H9 (cell line): ENCODE results near the gene ASCC1. TPM values are rescaled to one million over a fixed set of nuclear protein-coding genes. Genes with fewer than 3 reads are reported as not detected.

Experiments used
- DNase-seq: peaks from one replicate; pipeline ENCODE4 v3.0.0-alpha.2; 2017
- H2AFZ ChIP-seq: one replicate; pipeline ENCODE4 v1.6.1; 2013; ENCODE audit warnings: mild to moderate bottlenecking, low read length, control low read depth, moderate library complexity
- H2AK5ac ChIP-seq: 2 replicates; pipeline ENCODE4 v1.6.1; 2013; ENCODE audit warnings: low read length, control low read depth, mixed read lengths; ENCODE audit not compliant: insufficient read length
- H2BK120ac ChIP-seq: one replicate; pipeline ENCODE4 v1.6.1; 2013; ENCODE audit warnings: low read depth, mild to moderate bottlenecking, low read length, control low read depth, inconsistent platforms; ENCODE audit not compliant: poor library complexity, severe bottlenecking
- H2BK12ac ChIP-seq: 2 replicates; pipeline ENCODE4 v1.6.1; 2013; ENCODE audit warnings: low read length, control low read depth, mixed read lengths, low read depth; ENCODE audit not compliant: insufficient read length
- H2BK15ac ChIP-seq: 2 replicates; pipeline ENCODE4 v1.6.1; 2013; ENCODE audit warnings: low read depth, low read length, control low read depth
- H2BK20ac ChIP-seq: one replicate; pipeline ENCODE4 v1.6.1; 2013; ENCODE audit warnings: low read depth, mild to moderate bottlenecking, low read length, control low read depth, inconsistent platforms; ENCODE audit not compliant: poor library complexity, severe bottlenecking
- H2BK5ac ChIP-seq: 2 replicates; pipeline ENCODE4 v1.6.1; 2013; ENCODE audit warnings: low read length, control low read depth, mixed read lengths; ENCODE audit not compliant: insufficient read length
- H3K14ac ChIP-seq: 2 replicates; pipeline ENCODE4 v1.6.1; 2013; ENCODE audit warnings: low read length, control low read depth; ENCODE audit not compliant: insufficient read depth
- H3K18ac ChIP-seq: 2 replicates; pipeline ENCODE4 v1.6.1; 2013; ENCODE audit warnings: low read depth, mild to moderate bottlenecking, mixed read lengths, low read length, control low read depth; ENCODE audit not compliant: insufficient read length
- H3K23ac ChIP-seq: 2 replicates; pipeline ENCODE4 v1.6.1; 2013; ENCODE audit warnings: low read length, control low read depth, mixed read lengths, low read depth; ENCODE audit not compliant: insufficient read length
- H3K23me2 ChIP-seq: 2 replicates; pipeline ENCODE4 v1.6.1; 2013; ENCODE audit warnings: low read depth, mild to moderate bottlenecking, mixed read lengths, low read length, control low read depth; ENCODE audit not compliant: insufficient read length, poor library complexity, severe bottlenecking
- H3K27ac ChIP-seq: 2 replicates; pipeline ENCODE4 v1.5.1; 2013; ENCODE audit warnings: low read length, control low read depth, mixed read lengths, low read depth; ENCODE audit not compliant: insufficient read length
- H3K27me3 ChIP-seq: 2 replicates; pipeline ENCODE4 v1.6.1; 2013; ENCODE audit warnings: low read length, control low read depth, inconsistent platforms; ENCODE audit not compliant: insufficient read depth
- H3K4ac ChIP-seq: 2 replicates; pipeline ENCODE4 v1.6.1; 2013; ENCODE audit warnings: low read depth, mild to moderate bottlenecking, control low read depth, inconsistent platforms, low read length, moderate library complexity
- H3K4me1 ChIP-seq: 2 replicates; pipeline ENCODE4 v1.6.1; 2013; ENCODE audit warnings: low read length, control low read depth, inconsistent platforms; ENCODE audit not compliant: insufficient read depth
- H3K4me2 ChIP-seq: 2 replicates; pipeline ENCODE4 v1.6.1; 2013; ENCODE audit warnings: low read length, control low read depth, mixed read lengths; ENCODE audit not compliant: insufficient read length, insufficient read depth
- H3K56ac ChIP-seq: 2 replicates; pipeline ENCODE4 v1.6.1; 2013; ENCODE audit warnings: low read depth, mild to moderate bottlenecking, mixed read lengths, low read length, control low read depth; ENCODE audit not compliant: insufficient read length
- H3K79me1 ChIP-seq: 2 replicates; pipeline ENCODE4 v1.6.1; 2013; ENCODE audit warnings: low read depth, mild to moderate bottlenecking, moderate library complexity, low read length, control low read depth, inconsistent platforms; ENCODE audit not compliant: insufficient read depth, poor library complexity, severe bottlenecking
- H3K79me2 ChIP-seq: 2 replicates; pipeline ENCODE4 v1.6.1; 2013; ENCODE audit warnings: low read length, control low read depth, inconsistent platforms; ENCODE audit not compliant: insufficient read depth
- H3K9ac ChIP-seq: 2 replicates; pipeline ENCODE4 v1.6.1; 2013; ENCODE audit warnings: low read length, control low read depth, mixed read lengths; ENCODE audit not compliant: insufficient read length; ENCODE audit errors: extremely low read depth
- H3K9me3 ChIP-seq: one replicate; pipeline ENCODE4 v1.6.1; 2013; ENCODE audit warnings: low read depth, low read length, inconsistent platforms; ENCODE audit not compliant: control insufficient read depth
- H3T11ph ChIP-seq: one replicate; pipeline ENCODE4 v1.6.1; 2013; ENCODE audit warnings: mild to moderate bottlenecking, low read length, control low read depth, inconsistent platforms
- H4K20me1 ChIP-seq: one replicate; pipeline ENCODE4 v1.6.1; 2013; ENCODE audit not compliant: control insufficient read depth, insufficient read length, insufficient read depth
- H4K5ac ChIP-seq: 2 replicates; pipeline ENCODE4 v1.6.1; 2013; ENCODE audit warnings: low read depth, mild to moderate bottlenecking, mixed read lengths, low read length, control low read depth; ENCODE audit not compliant: insufficient read length
- H4K8ac ChIP-seq: replicated peaks from 2 replicates; pipeline ENCODE4 v1.6.1; 2013; ENCODE audit warnings: low read length, control low read depth, mixed read lengths, low read depth; ENCODE audit not compliant: insufficient read length
- H4K91ac ChIP-seq: 2 replicates; pipeline ENCODE4 v1.6.1; 2013; ENCODE audit warnings: low read depth, mild to moderate bottlenecking, moderate library complexity, mixed read lengths, low read length, control low read depth; ENCODE audit not compliant: insufficient read length
- H3K27ac Mint-ChIP-seq, 3 experiments: 2 replicates in 2 of 3; 3 replicates in 1 of 3; pipeline ENCODE4 v1.8.0; 2020 to 2021; ENCODE audit warnings: mixed read lengths in 3 of 3, mild to moderate bottlenecking in 1 of 3, moderate library complexity in 1 of 3
- H3K27me3 Mint-ChIP-seq: 2 replicates; pipeline ENCODE4 v1.8.0; 2021; ENCODE audit warnings: low read depth, mild to moderate bottlenecking, moderate library complexity, mixed read lengths
- H3K36me3 Mint-ChIP-seq, 3 experiments: 2 replicates in 2 of 3; 3 replicates in 1 of 3; pipeline ENCODE4 v1.8.0; 2020 to 2021; ENCODE audit warnings: low read depth in 3 of 3, mixed read lengths in 3 of 3; ENCODE audit not compliant: insufficient read depth in 1 of 3
- H3K4me1 Mint-ChIP-seq, 2 experiments: 2 replicates each; pipeline ENCODE4 v1.8.0; 2020; ENCODE audit warnings: mixed read lengths in 2 of 2
- H3K4me3 Mint-ChIP-seq, 2 experiments: 2 replicates in 1 of 2; 3 replicates in 1 of 2; pipeline ENCODE4 v1.8.0; 2020 to 2021; ENCODE audit warnings: mild to moderate bottlenecking in 2 of 2, mixed read lengths in 2 of 2, moderate library complexity in 1 of 2
- H3K9me3 Mint-ChIP-seq, 2 experiments: 2 replicates in 1 of 2; 3 replicates in 1 of 2; pipeline ENCODE4 v1.8.0; 2020; ENCODE audit warnings: mild to moderate bottlenecking in 2 of 2, mixed read lengths in 2 of 2, moderate library complexity in 1 of 2
- CTCF ChIP-seq: fragments of 200-600 bp; sonication (generic); conservative IDR thresholded peaks from 3 replicates; pipeline ENCODE4 v1.8.0; 2021; ENCODE audit warnings: antibody characterized with exemption, mild to moderate bottlenecking
- WGBS: extraction: QIAGEN DNeasy Blood & Tissue Kit; methylation state at CpG from one replicate; pipeline ENCODE4 v1.1.7; 2013; ENCODE audit warnings: missing lambda C conversion rate, low lambda C conversion rate, mixed read lengths; ENCODE audit not compliant: insufficient read length; ENCODE audit errors: extremely low coverage; 5-methylcytosine and 5-hydroxymethylcytosine counted together
- total RNA-seq: library from RNA; stranded (reverse); gene quantifications from 2 replicates; pipeline ENCODE4 v1.2.1, GENCODE V29; 2021

ASCC1 gene
- total RNA-seq, 1 experiment from 2014 or later, result 41.2 TPM

- H3K14ac ChIP-seq, result no peak overlapping the region
- TF ChIP-seq CTCF, result no peak
- H3K23me2 ChIP-seq, result no peaks in the 10 kb centered on the region
- no peak overlapping the region for H3K4me3 Mint-ChIP-seq
- DNase-seq, result peak; percentile 23
- H3K9ac ChIP-seq, result no peak overlapping the region
- no peaks in the 10 kb centered on the region for H3K4me1 ChIP-seq
- peak overlapping the region; percentile 30 for H3K18ac ChIP-seq
- H4K20me1 ChIP-seq, result no peaks in the 10 kb centered on the region
- no peak overlapping the region for H2AK5ac ChIP-seq
- peaks cover 20% of the 10 kb centered on the region for H3K27me3 Mint-ChIP-seq
- no peak overlapping the region for H2BK120ac ChIP-seq
- H2BK20ac ChIP-seq, result no peak overlapping the region
- H3K79me1 ChIP-seq, result no peaks in the 10 kb centered on the region
- no peak overlapping the region for H4K5ac ChIP-seq
- H3K36me3 Mint-ChIP-seq, result no peaks in the 10 kb centered on the region
- H3K23ac ChIP-seq, result no peak overlapping the region
- no CpG with 5 or more reads among the region's 9 CpGs for WGBS
- no peak overlapping the region for H3K27ac Mint-ChIP-seq
- H2BK12ac ChIP-seq, result no peak overlapping the region
- no peaks in the 10 kb centered on the region; a peak in 1 of 5 replicates for H3K9me3 Mint-ChIP-seq
- H3K27ac ChIP-seq, result no peak overlapping the region
- no peak overlapping the region for H3K4ac ChIP-seq
- no peak overlapping the region for H2AFZ ChIP-seq
- no peak overlapping the region for H3K56ac ChIP-seq
- H3T11ph ChIP-seq, result no peak overlapping the region
- peaks cover 9 to 25% of the 10 kb centered on the region in 2 experiments for H3K4me1 Mint-ChIP-seq
- no peaks in the 10 kb centered on the region for H3K9me3 ChIP-seq
- H4K91ac ChIP-seq, result no peak overlapping the region
- no peaks in the 10 kb centered on the region for H3K79me2 ChIP-seq
- H2BK15ac ChIP-seq, result no peak overlapping the region
- H3K4me2 ChIP-seq, result no peak overlapping the region
- peaks cover 3% of the 10 kb centered on the region; the same call in 1 of the 2 replicates for H3K27me3 ChIP-seq
- H2BK5ac ChIP-seq, result no peak overlapping the region
- no peak overlapping the region for H4K8ac ChIP-seq
Observed at GRCh38 chr10:72081210-72081609, 134.9 kb downstream of the ASCC1 start.
